A549 (cell line): ENCODE measurements around the gene C3orf20.

ENCODE experiments used
- EP300 ChIP-seq, 2 experiments: fragments of >200 bp; sonication (Bioruptor Twin); formaldehyde crosslinking; IDR thresholded peaks; 2 replicates in 1 of 2; 3 replicates in 1 of 2; pipeline ENCODE4 v1.6.1; 2016 to 2017
- JUNB ChIP-seq: fragments of >200 bp; sonication (Bioruptor Twin); formaldehyde crosslinking; IDR thresholded peaks from 2 replicates; pipeline ENCODE4 v1.6.1; 2016
- MYC ChIP-seq: IDR thresholded peaks from 2 replicates; pipeline ENCODE4 v1.6.1; 2012; ENCODE audit warnings: mild to moderate bottlenecking, inconsistent platforms, low read length, improper control_type of control experiment, borderline replicate concordance
- POLR2A ChIP-seq: IDR thresholded peaks from 2 replicates; pipeline ENCODE4 v1.6.1; 2012; ENCODE audit warnings: mild to moderate bottlenecking, low read length
- TF ChIP-seq, protein P1 (sequence below): IDR thresholded peaks from 2 replicates; pipeline ENCODE4 v1.6.1; 2012; ENCODE audit warnings: low read depth, borderline replicate concordance

GRCh38 chr3:14768881-14769280 is 93.9 kb downstream of the C3orf20 start:
- TF ChIP-seq POLR2A (no peak), JUNB (no peak), MYC (no peak), EP300 (IDR thresholded peaks at IDR 0.05) (no peak)
- TF ChIP-seq, protein P1, sequence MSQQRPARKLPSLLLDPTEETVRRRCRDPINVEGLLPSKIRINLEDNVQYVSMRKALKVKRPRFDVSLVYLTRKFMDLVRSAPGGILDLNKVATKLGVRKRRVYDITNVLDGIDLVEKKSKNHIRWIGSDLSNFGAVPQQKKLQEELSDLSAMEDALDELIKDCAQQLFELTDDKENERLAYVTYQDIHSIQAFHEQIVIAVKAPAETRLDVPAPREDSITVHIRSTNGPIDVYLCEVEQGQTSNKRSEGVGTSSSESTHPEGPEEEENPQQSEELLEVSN = no peak
